Measurements from ENCODE around the gene VTCN1. TPM values are rescaled to one million over a fixed set of nuclear protein-coding genes. Genes with fewer than 3 reads are reported as not detected.

The VTCN1 gene
- total and polyA plus RNA-seq, 2 experiments from 2014 or later = 12.4 to 14.9 TPM

- Histone ChIP-seq H3K4me3 (no peak overlapping the region), H3K27me3 (no peaks in the 10 kb centered on the region), H3K36me3 (replicated peaks; ENCODE audit: insufficient read depth, low read depth) (no peaks in the 10 kb centered on the region), H3K27ac (no peak overlapping the region), H3K79me2 (no peaks in the 10 kb centered on the region), H4K20me1 (ENCODE audit: insufficient read depth, poor library complexity, severe bottlenecking) (no peaks in the 10 kb centered on the region), H2AFZ (no peak overlapping the region), H3K9me3 (ENCODE audit: low read depth) (no peaks in the 10 kb centered on the region), H3K9me2 (replicated peaks; ENCODE audit: insufficient read depth) (no peaks in the 10 kb centered on the region), H3K4me1 (ENCODE audit: insufficient read depth) (peaks cover 9% of the 10 kb centered on the region), H3K4me2 (no peak overlapping the region)
- no peak for DNase-seq (ENCODE audit: low spot score)
- TF ChIP-seq CTCF (IDR thresholded peaks at IDR 0.05; ENCODE audit: poor library complexity) (no peak), EZH2 (IDR thresholded peaks at IDR 0.05; ENCODE audit: borderline replicate concordance) (no peak), EZH2phosphoT487 (IDR thresholded peaks at IDR 0.05; ENCODE audit: low read depth, severe bottlenecking, unreplicated experiment) (no peak)
- 66% methylated on average over 2 of the region's 2 CpGs for WGBS (ENCODE audit: low lambda C conversion rate, missing lambda C conversion rate)
These were observed 68.5 kb downstream of the VTCN1 start for GRCh38 chr1:117142200-117142599.

GRCh38 chr1:117138561-117138960, 72.2 kb downstream of the VTCN1 start:
- Histone ChIP-seq H3K79me2 (no peaks in the 10 kb centered on the region), H3K27me3 (no peaks in the 10 kb centered on the region), H4K20me1 (ENCODE audit: insufficient read depth, poor library complexity, severe bottlenecking) (no peaks in the 10 kb centered on the region), H3K4me2 (no peak overlapping the region), H3K9me3 (ENCODE audit: low read depth) (no peaks in the 10 kb centered on the region), H3K9me2 (replicated peaks; ENCODE audit: insufficient read depth) (no peaks in the 10 kb centered on the region), H3K4me3 (no peak overlapping the region), H3K36me3 (replicated peaks; ENCODE audit: insufficient read depth, low read depth) (no peaks in the 10 kb centered on the region), H2AFZ (no peak overlapping the region), H3K27ac (no peak overlapping the region), H3K4me1 (ENCODE audit: insufficient read depth) (peaks cover 6% of the 10 kb centered on the region)
- TF ChIP-seq EZH2 (IDR thresholded peaks at IDR 0.05; ENCODE audit: borderline replicate concordance) = no peak
- no peak for TF ChIP-seq CTCF (IDR thresholded peaks at IDR 0.05; ENCODE audit: poor library complexity)
- no peak for TF ChIP-seq EZH2phosphoT487 (IDR thresholded peaks at IDR 0.05; ENCODE audit: low read depth, severe bottlenecking, unreplicated experiment)
- no peak for DNase-seq (ENCODE audit: low spot score)
- WGBS (ENCODE audit: low lambda C conversion rate, missing lambda C conversion rate) = 84% methylated on average over 1 of the region's 1 CpG

GRCh38 chr1:117138106-117138505, 72.6 kb downstream of the VTCN1 start:
- no peak overlapping the region for H3K4me3 ChIP-seq
- H3K27me3 ChIP-seq = no peaks in the 10 kb centered on the region
- TF ChIP-seq CTCF (IDR thresholded peaks at IDR 0.05; ENCODE audit: poor library complexity) = no peak
- TF ChIP-seq EZH2 (IDR thresholded peaks at IDR 0.05; ENCODE audit: borderline replicate concordance) = no peak
- TF ChIP-seq EZH2phosphoT487 (IDR thresholded peaks at IDR 0.05; ENCODE audit: low read depth, severe bottlenecking, unreplicated experiment) = no peak
- no peaks in the 10 kb centered on the region for H3K9me3 ChIP-seq (ENCODE audit: low read depth)
- H3K4me2 ChIP-seq = no peak overlapping the region
- no peak for DNase-seq (ENCODE audit: low spot score)
- no peak overlapping the region for H3K27ac ChIP-seq
- no peak overlapping the region for H2AFZ ChIP-seq
- 97% methylated on average over 3 of the region's 3 CpGs for WGBS (ENCODE audit: low lambda C conversion rate, missing lambda C conversion rate)
- H3K79me2 ChIP-seq = no peaks in the 10 kb centered on the region
- peaks cover 1% of the 10 kb centered on the region for H3K4me1 ChIP-seq (ENCODE audit: insufficient read depth)
- H3K36me3 ChIP-seq (replicated peaks; ENCODE audit: insufficient read depth, low read depth) = no peaks in the 10 kb centered on the region
- H4K20me1 ChIP-seq (ENCODE audit: insufficient read depth, poor library complexity, severe bottlenecking) = no peaks in the 10 kb centered on the region
- no peaks in the 10 kb centered on the region for H3K9me2 ChIP-seq (replicated peaks; ENCODE audit: insufficient read depth)

Measured in hepatocyte (in vitro differentiated cells).